ENCODE data around the gene SAMD9. TPM values are rescaled to one million over a fixed set of nuclear protein-coding genes. Genes with fewer than 3 reads are reported as not detected.

SAMD9 gene
- total RNA-seq (ENCODE audit: low replicate concordance), result 6.2 and 12.1 TPM in 2 replicates

DNA sequence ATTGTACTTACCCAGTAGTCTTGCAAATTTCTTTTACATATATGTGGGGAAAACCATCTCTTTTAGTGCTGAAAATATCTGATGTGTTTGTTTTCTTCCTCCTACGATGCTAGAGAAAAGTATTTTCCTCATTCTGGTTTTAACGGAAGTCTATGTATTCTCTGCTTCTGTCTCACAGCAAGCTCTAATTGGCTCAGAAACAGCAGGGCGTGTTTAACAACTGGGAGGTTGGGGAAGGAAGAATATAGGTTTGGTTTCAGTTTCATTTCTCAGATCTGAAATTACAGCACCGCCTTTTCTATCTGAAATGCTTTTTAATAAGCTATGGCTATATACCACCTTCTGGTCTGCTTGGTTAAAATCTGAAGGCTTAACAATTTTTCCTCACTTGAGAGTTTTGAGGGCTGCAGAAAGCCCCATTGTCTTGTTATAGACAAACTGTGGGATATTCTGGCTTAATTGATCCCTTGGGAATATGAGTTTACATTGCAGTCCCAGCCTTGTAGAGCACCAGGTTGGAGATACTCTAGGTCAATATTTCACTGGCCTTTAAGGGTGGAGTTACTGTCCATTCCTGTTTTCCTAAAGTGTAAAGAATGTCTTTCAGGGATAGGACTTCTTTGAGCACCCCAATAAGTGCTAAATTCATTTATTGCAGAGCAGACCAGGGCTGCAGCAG is at the start of gene SAMD9:
Gene SAMD9, minus strand, starts transcription at position 128 of the 679 bp plus-strand sequence. CDS start 11,882 bp downstream, outside the sequence.

DNA sequence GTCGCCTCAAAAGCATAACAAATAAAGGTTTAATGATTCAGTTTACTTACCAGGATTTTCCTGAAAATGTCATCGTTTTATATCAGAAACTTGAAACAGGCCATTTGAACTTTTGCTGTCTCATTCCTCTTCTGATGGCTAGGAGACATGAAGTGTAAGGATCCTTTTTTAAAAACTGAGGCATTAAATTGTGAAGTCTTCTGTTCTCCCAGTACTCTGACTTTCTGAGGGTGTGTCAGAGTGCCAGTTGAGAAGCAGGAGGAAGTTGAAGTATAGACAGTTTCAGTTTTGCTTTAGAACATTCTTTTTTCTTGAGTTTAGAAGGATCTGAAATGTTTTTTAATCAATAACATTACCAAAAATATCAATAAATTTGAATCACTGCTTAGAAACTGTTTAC is 30.4 kb upstream of the SAMD9 start, which contains the start of gene SAMD9L:
Gene SAMD9L, minus strand, starts transcription at position 242 of the 400 bp plus-strand sequence. CDS start 12,414 bp downstream, outside the sequence.

Other genes with a start within 250 kb of the SAMD9 start
- gene SAMD9L, start 30.4 kb upstream of the SAMD9 start, total RNA-seq (ENCODE audit: low replicate concordance), result 4.9 and 9.5 TPM in 2 replicates
- gene HEPACAM2, start 108.5 kb upstream of the SAMD9 start, total RNA-seq (ENCODE audit: low replicate concordance), result under 0.01 TPM in 1 of 2 replicates, not detected in the other
- gene VPS50, start 114.4 kb upstream of the SAMD9 start, total RNA-seq (ENCODE audit: low replicate concordance), result 21.5 and 31.2 TPM in 2 replicates

Measured in smooth muscle cell of the coronary artery (primary cell).